ENCODE measurements around the gene SSUH2. TPM values are rescaled to one million over a fixed set of nuclear protein-coding genes. Genes with fewer than 3 reads are reported as not detected.
"Not testable (repeated sequence)": the region's sequence is repeated elsewhere in the genome, so short reads cannot be mapped to it uniquely, and the experiment has no call there.

Gene SSUH2
- total RNA-seq, 4 donors from 2014 or later: 0.70 to 1.5 TPM; not detected in 2

DNA sequence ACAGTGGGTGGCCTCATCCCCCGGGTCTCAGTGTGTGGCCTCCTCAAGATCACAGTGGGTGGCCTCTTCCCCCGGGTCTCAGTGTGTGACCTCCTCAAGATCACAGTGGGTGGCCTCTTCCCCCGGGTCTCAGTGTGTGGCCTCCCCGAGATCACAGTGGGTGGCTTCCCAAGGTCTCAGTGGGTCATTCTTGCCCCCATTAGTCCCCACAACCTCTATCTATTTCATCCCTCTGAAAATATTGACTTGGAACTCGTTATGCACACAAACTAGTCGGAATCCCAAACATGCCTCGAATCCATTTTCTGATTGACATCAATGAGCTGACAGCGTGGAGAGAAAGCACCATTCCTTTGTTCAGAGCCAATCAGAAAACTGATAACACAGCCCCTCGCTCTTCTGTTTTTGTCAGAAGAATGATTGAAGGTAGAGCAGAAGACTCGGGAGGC is 10.8 kb upstream of the SSUH2 start:
- intact Hi-C loops (cut with DNase I; ENCODE audit: low total_unique reads): no loop called here
- Histone ChIP-seq H3K4me3 (no peak overlapping the region), H3K27ac (no peak overlapping the region), H3K9me3 (no peaks in the 10 kb centered on the region), H3K36me3 (no peaks in the 10 kb centered on the region), H3K4me1 (no peaks in the 10 kb centered on the region), H3K27me3 (no peaks in the 10 kb centered on the region)
- no peak for DNase-seq
- TF ChIP-seq POLR2A (IDR thresholded peaks at IDR 0.05): no peak
- TF ChIP-seq, protein P1, sequence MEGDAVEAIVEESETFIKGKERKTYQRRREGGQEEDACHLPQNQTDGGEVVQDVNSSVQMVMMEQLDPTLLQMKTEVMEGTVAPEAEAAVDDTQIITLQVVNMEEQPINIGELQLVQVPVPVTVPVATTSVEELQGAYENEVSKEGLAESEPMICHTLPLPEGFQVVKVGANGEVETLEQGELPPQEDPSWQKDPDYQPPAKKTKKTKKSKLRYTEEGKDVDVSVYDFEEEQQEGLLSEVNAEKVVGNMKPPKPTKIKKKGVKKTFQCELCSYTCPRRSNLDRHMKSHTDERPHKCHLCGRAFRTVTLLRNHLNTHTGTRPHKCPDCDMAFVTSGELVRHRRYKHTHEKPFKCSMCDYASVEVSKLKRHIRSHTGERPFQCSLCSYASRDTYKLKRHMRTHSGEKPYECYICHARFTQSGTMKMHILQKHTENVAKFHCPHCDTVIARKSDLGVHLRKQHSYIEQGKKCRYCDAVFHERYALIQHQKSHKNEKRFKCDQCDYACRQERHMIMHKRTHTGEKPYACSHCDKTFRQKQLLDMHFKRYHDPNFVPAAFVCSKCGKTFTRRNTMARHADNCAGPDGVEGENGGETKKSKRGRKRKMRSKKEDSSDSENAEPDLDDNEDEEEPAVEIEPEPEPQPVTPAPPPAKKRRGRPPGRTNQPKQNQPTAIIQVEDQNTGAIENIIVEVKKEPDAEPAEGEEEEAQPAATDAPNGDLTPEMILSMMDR (IDR thresholded peaks at IDR 0.05): no peak

DNA sequence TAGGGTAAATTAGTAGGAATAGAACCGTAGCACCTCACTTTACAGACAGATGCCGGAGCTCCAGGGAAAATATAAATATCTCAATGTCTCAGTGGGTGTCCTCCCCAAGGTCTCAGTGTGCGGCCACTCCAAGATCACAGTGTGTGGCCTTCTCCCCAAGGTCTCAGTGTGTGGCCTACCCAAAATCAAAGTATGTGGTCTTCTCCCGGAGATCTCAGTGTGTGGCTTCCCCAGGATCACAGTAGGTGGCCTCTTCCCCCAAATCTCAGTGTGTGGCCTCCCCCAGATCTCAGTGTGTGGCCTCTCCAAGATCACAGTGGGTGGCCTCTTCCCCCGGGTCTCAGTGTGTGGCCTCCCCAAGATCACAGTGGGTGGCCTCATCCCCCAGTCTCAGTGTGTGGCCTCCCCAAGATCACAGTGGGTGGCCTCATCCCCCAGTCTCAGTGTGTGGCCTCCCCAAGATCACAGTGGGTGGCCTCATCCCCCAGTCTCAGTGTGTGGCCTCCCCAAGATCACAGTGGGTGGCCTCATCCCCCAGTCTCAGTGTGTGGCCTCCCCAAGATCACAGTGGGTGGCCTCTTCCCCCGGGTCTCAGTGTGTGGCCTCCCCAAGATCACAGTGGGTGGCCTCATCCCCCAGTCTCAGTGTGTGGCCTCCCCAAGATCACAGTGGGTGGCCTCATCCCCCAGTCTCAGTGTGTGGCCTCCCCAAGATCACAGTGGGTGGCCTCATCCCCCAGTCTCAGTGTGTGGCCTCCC is 10.2 kb upstream of the SSUH2 start:
- H3K9me3 ChIP-seq; H3K27ac ChIP-seq; intact Hi-C loops (cut with DNase I; ENCODE audit: low total_unique reads); H3K27me3 ChIP-seq; H3K36me3 ChIP-seq; H3K4me3 ChIP-seq; H3K4me1 ChIP-seq; DNase-seq: not testable (repeated sequence)

DNA sequence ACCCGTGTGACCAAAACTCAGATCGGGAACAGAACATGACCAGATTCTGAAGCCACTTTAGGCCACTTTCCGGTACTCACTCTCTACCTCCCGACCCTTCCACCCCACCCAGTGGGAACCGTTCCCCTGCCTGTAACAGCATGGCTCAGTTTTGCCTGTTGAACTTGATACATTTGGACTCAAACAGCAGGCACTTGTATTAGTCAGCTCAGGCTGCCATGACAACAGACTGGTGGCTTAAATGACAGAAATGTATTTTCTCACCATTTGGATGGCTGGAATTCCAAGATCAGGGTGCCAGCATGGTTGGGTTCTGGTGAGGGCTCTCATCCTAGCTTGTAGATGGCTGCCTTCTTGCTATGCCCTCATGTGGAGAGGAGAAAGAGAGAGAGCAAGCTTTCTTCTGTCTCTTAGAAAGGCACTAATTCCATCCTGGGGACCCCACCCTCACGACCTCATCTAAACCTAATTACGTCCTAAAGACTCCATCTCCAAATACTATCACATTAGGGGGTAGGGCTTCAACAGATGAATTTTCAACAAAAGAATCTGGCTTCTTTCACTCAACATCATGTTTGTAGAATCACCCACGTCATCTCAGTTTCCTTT is 9.3 kb upstream of the SSUH2 start:
- H3K4me3 ChIP-seq: no peak overlapping the region
- no peaks in the 10 kb centered on the region for H3K9me3 ChIP-seq
- no peaks in the 10 kb centered on the region for H3K36me3 ChIP-seq
- intact Hi-C loops (cut with DNase I; ENCODE audit: low total_unique reads): no loop called here
- DNase-seq: no peak
- H3K27ac ChIP-seq: no peak overlapping the region
- TF ChIP-seq, protein P1 (IDR thresholded peaks at IDR 0.05): no peak
- no peak for TF ChIP-seq POLR2A (IDR thresholded peaks at IDR 0.05)
- H3K4me1 ChIP-seq: no peaks in the 10 kb centered on the region
- H3K27me3 ChIP-seq: no peaks in the 10 kb centered on the region

DNA sequence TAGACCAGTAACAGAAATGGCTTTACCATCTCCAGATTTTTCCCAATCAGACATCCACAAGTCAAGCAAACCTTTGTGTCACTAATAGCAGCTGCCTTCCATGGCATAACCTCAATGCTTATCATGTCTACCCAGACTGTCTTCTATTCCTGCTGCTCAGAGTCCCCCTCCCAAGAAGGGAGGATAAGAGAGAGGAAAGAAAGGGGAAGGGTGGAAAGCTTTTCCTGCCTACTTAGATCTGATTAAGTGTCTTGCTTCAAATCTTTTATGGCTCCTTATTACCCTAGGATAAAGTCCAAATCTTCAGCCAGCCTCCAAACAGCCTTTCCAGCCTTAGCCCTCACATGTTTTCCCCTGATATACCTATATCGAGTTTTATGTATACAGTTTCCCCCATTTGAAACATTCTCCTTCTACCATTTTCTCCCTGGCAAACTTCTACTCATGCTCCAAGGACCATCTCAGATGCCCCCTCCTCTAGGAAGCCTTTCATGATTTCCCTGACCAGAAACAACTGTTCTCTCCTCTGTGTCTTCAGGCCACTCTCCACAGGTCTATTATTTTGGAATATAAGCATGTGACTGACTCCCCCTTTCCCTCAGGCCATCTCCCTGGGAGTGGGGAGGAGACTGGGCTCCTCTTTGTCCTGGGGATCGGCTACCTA is 7.9 kb upstream of the SSUH2 start:
- no peaks in the 10 kb centered on the region for H3K27me3 ChIP-seq
- H3K4me1 ChIP-seq: no peaks in the 10 kb centered on the region
- no peaks in the 10 kb centered on the region for H3K9me3 ChIP-seq
- no peak overlapping the region for H3K4me3 ChIP-seq
- TF ChIP-seq, protein P1 (IDR thresholded peaks at IDR 0.05): no peak
- no peak for TF ChIP-seq POLR2A (IDR thresholded peaks at IDR 0.05)
- H3K27ac ChIP-seq: no peak overlapping the region
- DNase-seq: no peak
- intact Hi-C loops (cut with DNase I; ENCODE audit: low total_unique reads): no loop called here
- no peaks in the 10 kb centered on the region for H3K36me3 ChIP-seq

DNA sequence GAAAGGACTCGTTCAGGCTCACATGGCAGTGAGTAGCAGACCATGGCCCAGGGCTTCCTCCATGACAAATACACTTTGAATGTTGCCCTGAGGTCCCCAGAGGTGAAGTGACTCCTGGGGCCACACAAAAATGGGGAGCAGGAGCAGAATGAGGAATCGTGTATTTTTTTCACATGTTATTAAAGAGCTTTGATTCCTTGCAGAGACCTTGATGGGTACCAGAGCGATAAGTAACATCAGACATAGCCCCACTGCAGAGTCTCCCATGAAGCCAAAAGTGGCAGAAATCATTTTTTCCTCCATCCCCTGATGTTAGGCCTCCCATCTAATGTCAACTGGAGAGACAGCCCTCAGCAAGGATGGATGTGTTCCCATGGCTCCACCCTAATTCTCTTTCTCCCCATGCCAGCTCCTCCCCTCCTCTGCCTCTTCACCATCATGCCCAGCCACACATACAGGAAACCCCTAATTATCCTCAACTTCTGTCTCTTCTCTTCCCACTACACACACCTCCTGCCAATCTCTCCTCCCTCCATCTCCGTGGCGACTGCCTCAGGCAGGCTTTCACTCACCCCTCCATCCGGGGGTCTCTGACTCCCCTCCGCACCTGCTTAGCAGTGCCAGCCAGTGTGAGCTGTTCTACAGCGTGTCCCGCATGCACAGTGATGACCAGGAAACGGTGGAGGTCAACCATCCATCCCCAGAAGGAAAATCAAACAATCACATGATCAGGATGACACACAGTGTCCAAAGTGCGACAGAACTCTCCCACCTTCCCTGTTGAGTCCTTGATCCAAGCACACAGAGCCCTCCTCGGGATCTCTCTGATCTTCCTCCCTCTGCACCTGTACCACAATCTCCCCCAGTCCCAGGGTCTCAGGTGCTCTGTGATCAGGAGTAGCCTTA is 7.1 kb upstream of the SSUH2 start:
- Histone ChIP-seq H3K36me3 (no peaks in the 10 kb centered on the region), H3K4me1 (no peaks in the 10 kb centered on the region), H3K27ac (no peak overlapping the region), H3K4me3 (no peak overlapping the region), H3K9me3 (no peaks in the 10 kb centered on the region), H3K27me3 (no peaks in the 10 kb centered on the region)
- intact Hi-C loops (cut with DNase I; ENCODE audit: low total_unique reads): no loop called here
- no peak for DNase-seq
- TF ChIP-seq, protein P1 (IDR thresholded peaks at IDR 0.05): no peak
- TF ChIP-seq POLR2A (IDR thresholded peaks at IDR 0.05): no peak

Measured in uterus (tissue), 4 donors.